ENCODE measurements around the gene CPAMD8. TPM values are rescaled to one million over a fixed set of nuclear protein-coding genes. Genes with fewer than 3 reads are reported as not detected.

Gene CPAMD8
- total RNA-seq, 3 donors from 2014 or later, result 2.3 to 5.8 (median 3.1) TPM

- Histone ChIP-seq H3K9me3 (no peaks in the 10 kb centered on the region), H3K4me1 (ENCODE audit: low read depth) (peaks cover 2% of the 10 kb centered on the region), H3K36me3 (ENCODE audit: low read depth) (no peaks in the 10 kb centered on the region), H3K4me3 (no peak overlapping the region)
- no peak for TF ChIP-seq CTCF (IDR thresholded peaks at IDR 0.05)
- no peak for ATAC-seq
- intact Hi-C loops (cut with DNase I, micrococcal nuclease), result no loop called here
- DNase-seq, result no peak
Measured at GRCh38 chr19:16890461-16891184, 136.0 kb downstream of the CPAMD8 start.

- no peak for DNase-seq
- intact Hi-C loops (cut with DNase I, micrococcal nuclease), result no loop called here
- no peak for ATAC-seq
- H3K9me3 ChIP-seq, result no peaks in the 10 kb centered on the region
- TF ChIP-seq CTCF (IDR thresholded peaks at IDR 0.05), result no peak
- no peak overlapping the region for H3K4me3 ChIP-seq
- no peaks in the 10 kb centered on the region for H3K36me3 ChIP-seq (ENCODE audit: low read depth)
- peaks cover 2% of the 10 kb centered on the region for H3K4me1 ChIP-seq (ENCODE audit: low read depth)
Measured at GRCh38 chr19:16889883-16890460, 136.6 kb downstream of the CPAMD8 start.

GRCh38 chr19:16889366-16889882, 137.2 kb downstream of the CPAMD8 start:
- no peak overlapping the region for H3K4me3 ChIP-seq
- H3K9me3 ChIP-seq, result no peaks in the 10 kb centered on the region
- intact Hi-C loops (cut with DNase I, micrococcal nuclease), result no loop called here
- TF ChIP-seq CTCF (IDR thresholded peaks at IDR 0.05), result no peak
- no peak for ATAC-seq
- no peaks in the 10 kb centered on the region for H3K36me3 ChIP-seq (ENCODE audit: low read depth)
- H3K4me1 ChIP-seq (ENCODE audit: low read depth), result peaks cover 2% of the 10 kb centered on the region
- DNase-seq, result peak in 1 of 3 donors; percentile 55

GRCh38 chr19:16888629-16889365, 137.8 kb downstream of the CPAMD8 start, which contains the start of gene F2RL3:
F2RL3 (plus strand) TSS chr19:16888999; CDS start chr19:16889190, 191 bp downstream.
- Histone ChIP-seq H3K4me1 (ENCODE audit: low read depth) (no peaks in the 10 kb centered on the region), H3K9me3 (no peaks in the 10 kb centered on the region), H3K36me3 (ENCODE audit: low read depth) (no peaks in the 10 kb centered on the region), H3K4me3 (no peak within 1 kb of the TSS)
- TF ChIP-seq CTCF (IDR thresholded peaks at IDR 0.05), result no peak
- peak; percentile 54 for ATAC-seq
- DNase-seq, result peak; percentile 54 to 73 (median 71)
- intact Hi-C loops (cut with DNase I, micrococcal nuclease), result no loop called here

- intact Hi-C loops (cut with DNase I, micrococcal nuclease), result no loop called here
- peaks cover 8% of the 10 kb centered on the region for H3K9me3 ChIP-seq
- no peaks in the 10 kb centered on the region for H3K36me3 ChIP-seq (ENCODE audit: low read depth)
- H3K4me3 ChIP-seq, result no peak overlapping the region
- ATAC-seq, result no peak
- no peaks in the 10 kb centered on the region for H3K4me1 ChIP-seq (ENCODE audit: low read depth)
- no peak for TF ChIP-seq CTCF (IDR thresholded peaks at IDR 0.05)
- DNase-seq, result peak in 1 of 3 donors; percentile 35
Measured at GRCh38 chr19:16887353-16888265, 139.0 kb downstream of the CPAMD8 start.

Measured in mucosa of descending colon (tissue), 3 donors.